OCI-LY3 (cell line): ENCODE measurements around the gene RPGRIP1L.

Source experiments
- CTCF ChIP-seq: fragments of 200-600, 300-600 bp; sonication (generic); IDR thresholded peaks from 2 replicates; pipeline ENCODE4 v1.5.1; 2014; ENCODE audit warnings: antibody characterized with exemption, low read length, low read depth
- EZH2phosphoT487 ChIP-seq: fragments of 200-600 bp; shearing (Covaris generic); IDR thresholded peaks from 2 replicates; pipeline ENCODE4 v1.6.1; 2018; ENCODE audit warnings: antibody characterized with exemption, mixed run types, low read depth

GRCh38 chr16:53614346-53614745 lies 89.3 kb downstream of the RPGRIP1L start:
- TF ChIP-seq CTCF (no peak), EZH2phosphoT487 (no peak)
